ENCODE data around the gene SCN5A.

DNA sequence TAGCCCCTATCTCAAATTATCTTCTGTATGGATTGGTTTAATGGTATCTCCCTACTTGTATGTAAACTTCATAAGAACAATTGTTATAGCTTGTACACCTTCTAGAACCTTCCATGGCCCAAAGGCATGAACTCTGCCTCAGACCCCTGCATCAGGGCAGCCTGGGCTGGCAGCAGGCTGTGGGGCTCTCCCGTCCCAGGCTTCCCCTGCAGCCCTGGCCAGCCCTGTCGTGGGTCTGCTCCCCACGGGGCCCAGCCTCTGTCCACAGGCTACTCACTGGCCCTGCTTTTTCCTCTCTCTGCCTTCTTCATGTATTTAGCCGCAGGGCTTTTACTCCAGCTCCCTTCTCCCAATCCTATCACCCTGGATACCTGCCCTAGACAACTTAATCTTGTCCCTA, 4.4 kb downstream of the SCN5A start:
- TF ChIP-seq, protein P1, sequence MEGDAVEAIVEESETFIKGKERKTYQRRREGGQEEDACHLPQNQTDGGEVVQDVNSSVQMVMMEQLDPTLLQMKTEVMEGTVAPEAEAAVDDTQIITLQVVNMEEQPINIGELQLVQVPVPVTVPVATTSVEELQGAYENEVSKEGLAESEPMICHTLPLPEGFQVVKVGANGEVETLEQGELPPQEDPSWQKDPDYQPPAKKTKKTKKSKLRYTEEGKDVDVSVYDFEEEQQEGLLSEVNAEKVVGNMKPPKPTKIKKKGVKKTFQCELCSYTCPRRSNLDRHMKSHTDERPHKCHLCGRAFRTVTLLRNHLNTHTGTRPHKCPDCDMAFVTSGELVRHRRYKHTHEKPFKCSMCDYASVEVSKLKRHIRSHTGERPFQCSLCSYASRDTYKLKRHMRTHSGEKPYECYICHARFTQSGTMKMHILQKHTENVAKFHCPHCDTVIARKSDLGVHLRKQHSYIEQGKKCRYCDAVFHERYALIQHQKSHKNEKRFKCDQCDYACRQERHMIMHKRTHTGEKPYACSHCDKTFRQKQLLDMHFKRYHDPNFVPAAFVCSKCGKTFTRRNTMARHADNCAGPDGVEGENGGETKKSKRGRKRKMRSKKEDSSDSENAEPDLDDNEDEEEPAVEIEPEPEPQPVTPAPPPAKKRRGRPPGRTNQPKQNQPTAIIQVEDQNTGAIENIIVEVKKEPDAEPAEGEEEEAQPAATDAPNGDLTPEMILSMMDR (IDR thresholded peaks at IDR 0.05; ENCODE audit: insufficient read depth, low read depth, low read length): no peak
- no peak for TF ChIP-seq EZH2 (IDR thresholded peaks at IDR 0.05; ENCODE audit: insufficient read depth, low read length)
